Tibial nerve (tissue), 4 donors: ENCODE results near the gene UCP2.

Source experiments
- CTCF ChIP-seq, 5 experiments: fragments of 200-600 bp in 3 of 5; fragments of 450-650 bp in 2 of 5; sonication (generic) in 3 of 5; IDR thresholded peaks; one replicate each; pipeline ENCODE4 v1.5.1; 2016 to 2019; ENCODE audit warnings: antibody characterized with exemption in 5 of 5, mild to moderate bottlenecking in 3 of 5, moderate library complexity in 2 of 5
- EP300 ChIP-seq, 2 donors: sonication (generic); formaldehyde crosslinking; IDR thresholded peaks; one replicate each; pipeline ENCODE4 v1.6.1; 2017; ENCODE audit warnings: antibody characterized with exemption in 2 of 2, mild to moderate bottlenecking in 1 of 2

- TF ChIP-seq CTCF (IDR thresholded peaks at IDR 0.05) (no peak), EP300 (IDR thresholded peaks at IDR 0.05) (no peak)
These were observed 21.5 kb upstream of the UCP2 start for GRCh38 chr11:74004046-74004695.
